ENCODE measurements around the gene CSGALNACT2.

Gene CSGALNACT2

DNA sequence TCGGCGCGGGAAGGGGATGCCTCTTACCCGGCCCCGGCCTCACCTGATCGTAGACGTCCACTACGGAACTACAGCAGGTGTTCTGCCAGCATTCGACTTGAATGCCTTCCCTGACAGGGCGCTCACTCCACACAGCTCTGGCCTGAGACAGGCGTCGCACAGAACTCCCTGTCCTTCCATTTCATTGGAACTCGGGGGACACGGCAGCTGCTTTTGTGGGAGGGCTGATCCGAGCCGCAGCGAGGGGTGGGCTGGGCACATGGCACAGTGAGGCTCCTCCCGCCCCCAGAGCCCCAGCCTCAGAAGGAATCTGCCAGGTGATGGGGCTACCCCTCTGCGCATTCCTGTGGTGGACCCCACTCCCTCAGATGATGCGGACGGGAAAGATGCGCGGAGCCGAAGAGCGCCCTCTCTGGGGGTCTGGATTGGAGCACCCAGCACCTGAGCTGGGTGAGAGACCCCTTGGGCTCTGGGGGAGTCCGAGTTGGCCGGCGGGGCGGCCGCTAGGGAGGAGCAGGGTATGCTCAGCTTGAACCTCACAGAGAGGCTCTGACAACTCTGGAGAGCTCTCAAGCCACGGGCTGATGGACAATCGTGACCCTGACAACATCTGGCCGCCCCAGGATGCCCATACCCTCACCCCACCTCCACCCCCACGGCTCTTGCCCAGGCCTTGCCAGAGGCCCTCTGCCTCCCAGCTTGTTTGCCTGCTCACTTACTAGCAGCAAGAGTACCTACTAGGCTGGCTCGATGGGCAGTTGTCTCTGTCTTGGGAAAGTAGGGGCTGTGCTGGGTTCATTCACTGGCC is 92.1 kb downstream of the CSGALNACT2 start:
- no peak for TF ChIP-seq EGR1 (IDR thresholded peaks at IDR 0.05)
- no peak for TF ChIP-seq TAF1 (IDR thresholded peaks at IDR 0.05; ENCODE audit: low read depth)
- TF ChIP-seq YY1 (IDR thresholded peaks at IDR 0.05; ENCODE audit: low read depth): no peak
- no peak for TF ChIP-seq REST (IDR thresholded peaks at IDR 0.05; ENCODE audit: low read depth)
- TF ChIP-seq CEBPB (IDR thresholded peaks at IDR 0.05): no peak
- TF ChIP-seq, protein P1, sequence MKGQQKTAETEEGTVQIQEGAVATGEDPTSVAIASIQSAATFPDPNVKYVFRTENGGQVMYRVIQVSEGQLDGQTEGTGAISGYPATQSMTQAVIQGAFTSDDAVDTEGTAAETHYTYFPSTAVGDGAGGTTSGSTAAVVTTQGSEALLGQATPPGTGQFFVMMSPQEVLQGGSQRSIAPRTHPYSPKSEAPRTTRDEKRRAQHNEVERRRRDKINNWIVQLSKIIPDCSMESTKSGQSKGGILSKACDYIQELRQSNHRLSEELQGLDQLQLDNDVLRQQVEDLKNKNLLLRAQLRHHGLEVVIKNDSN (IDR thresholded peaks at IDR 0.05): no peak
- no peak for TF ChIP-seq EP300 (IDR thresholded peaks at IDR 0.05; ENCODE audit: borderline replicate concordance)
- no peak for TF ChIP-seq TEAD4 (IDR thresholded peaks at IDR 0.05)
- no peak for TF ChIP-seq ZBTB7A (IDR thresholded peaks at IDR 0.05; ENCODE audit: low read depth)
- no peak for TF ChIP-seq CREB1 (IDR thresholded peaks at IDR 0.05; ENCODE audit: low read depth)
- no peak for TF ChIP-seq RAD21 (IDR thresholded peaks at IDR 0.05; ENCODE audit: low read depth)
- TF ChIP-seq FOXM1 (IDR thresholded peaks at IDR 0.05; ENCODE audit: borderline replicate concordance, low read depth): no peak
- TF ChIP-seq, protein P2, sequence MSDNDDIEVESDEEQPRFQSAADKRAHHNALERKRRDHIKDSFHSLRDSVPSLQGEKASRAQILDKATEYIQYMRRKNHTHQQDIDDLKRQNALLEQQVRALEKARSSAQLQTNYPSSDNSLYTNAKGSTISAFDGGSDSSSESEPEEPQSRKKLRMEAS (IDR thresholded peaks at IDR 0.05): no peak
- TF ChIP-seq TCF12 (IDR thresholded peaks at IDR 0.05; ENCODE audit: low read depth): no peak
- no peak for TF ChIP-seq NFIC (IDR thresholded peaks at IDR 0.05)

GRCh38 chr10:43230909-43231522 is 92.8 kb downstream of the CSGALNACT2 start:
- TF ChIP-seq, protein P1 (IDR thresholded peaks at IDR 0.05): no peak
- TF ChIP-seq TEAD4 (IDR thresholded peaks at IDR 0.05) (no peak), NFIC (IDR thresholded peaks at IDR 0.05) (no peak), CEBPB (IDR thresholded peaks at IDR 0.05) (no peak), EGR1 (IDR thresholded peaks at IDR 0.05) (no peak), YY1 (IDR thresholded peaks at IDR 0.05; ENCODE audit: low read depth) (no peak), TAF1 (IDR thresholded peaks at IDR 0.05; ENCODE audit: low read depth) (no peak)

GRCh38 chr10:43231523-43232078 is 93.4 kb downstream of the CSGALNACT2 start:
- TF ChIP-seq YY1 (IDR thresholded peaks at IDR 0.05; ENCODE audit: low read depth) (no peak), ZBTB7A (IDR thresholded peaks at IDR 0.05; ENCODE audit: low read depth) (no peak), RAD21 (IDR thresholded peaks at IDR 0.05; ENCODE audit: low read depth) (no peak), TEAD4 (IDR thresholded peaks at IDR 0.05) (no peak), FOXM1 (IDR thresholded peaks at IDR 0.05; ENCODE audit: borderline replicate concordance, low read depth) (no peak), NFIC (IDR thresholded peaks at IDR 0.05) (no peak), EGR1 (IDR thresholded peaks at IDR 0.05) (no peak), EP300 (IDR thresholded peaks at IDR 0.05; ENCODE audit: borderline replicate concordance) (no peak), REST (IDR thresholded peaks at IDR 0.05; ENCODE audit: low read depth) (no peak), TAF1 (IDR thresholded peaks at IDR 0.05; ENCODE audit: low read depth) (no peak), TCF12 (IDR thresholded peaks at IDR 0.05; ENCODE audit: low read depth) (no peak), CREB1 (IDR thresholded peaks at IDR 0.05; ENCODE audit: low read depth) (no peak), CEBPB (IDR thresholded peaks at IDR 0.05) (no peak)
- TF ChIP-seq, protein P2 (IDR thresholded peaks at IDR 0.05): no peak
- TF ChIP-seq, protein P1 (IDR thresholded peaks at IDR 0.05): no peak

DNA sequence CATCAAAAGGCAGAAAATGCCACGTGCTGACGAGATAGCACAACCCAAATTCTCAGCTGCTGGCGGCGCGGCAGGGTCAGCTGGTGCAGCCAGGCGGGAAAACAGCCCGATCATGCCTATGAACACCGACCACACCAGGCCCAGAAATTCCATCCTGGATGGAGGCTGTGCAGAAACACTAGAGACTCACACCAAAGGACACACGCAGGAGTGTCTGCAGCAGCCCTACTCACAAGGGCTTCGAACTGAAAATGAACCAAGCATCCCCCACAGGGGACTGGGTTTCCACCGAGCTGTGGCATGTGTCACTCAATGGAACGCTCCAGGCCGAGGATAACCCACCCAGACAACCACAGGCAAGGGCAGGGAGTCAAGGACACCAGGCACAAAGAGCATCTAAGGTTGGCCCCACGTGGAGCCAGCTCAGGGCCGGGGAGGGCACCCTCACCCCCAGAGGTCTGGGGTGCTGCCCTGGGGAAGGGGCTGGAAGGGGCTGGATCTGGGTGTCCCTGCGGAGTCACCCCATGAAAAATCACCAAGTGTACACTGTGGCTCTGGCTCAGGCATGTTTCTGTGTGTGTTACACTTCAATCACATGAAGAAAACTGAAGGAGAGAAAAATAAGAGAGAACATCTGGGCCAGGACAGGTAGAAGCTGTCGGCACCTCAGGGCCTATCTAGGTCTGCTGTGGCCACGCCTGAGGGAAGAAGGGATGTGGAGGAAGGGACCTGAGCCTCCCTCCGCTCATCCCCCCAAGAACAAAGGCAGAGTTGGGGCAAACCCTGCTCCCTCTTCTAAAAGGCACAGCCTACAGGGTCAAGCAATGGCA is 95.6 kb downstream of the CSGALNACT2 start:
- TF ChIP-seq TEAD4 (IDR thresholded peaks at IDR 0.05): no peak
- TF ChIP-seq, protein P2 (IDR thresholded peaks at IDR 0.05): no peak
- TF ChIP-seq YY1 (IDR thresholded peaks at IDR 0.05; ENCODE audit: low read depth): no peak
- TF ChIP-seq TCF12 (IDR thresholded peaks at IDR 0.05; ENCODE audit: low read depth): no peak
- TF ChIP-seq FOXM1 (IDR thresholded peaks at IDR 0.05; ENCODE audit: borderline replicate concordance, low read depth): no peak
- no peak for TF ChIP-seq RAD21 (IDR thresholded peaks at IDR 0.05; ENCODE audit: low read depth)
- no peak for TF ChIP-seq EP300 (IDR thresholded peaks at IDR 0.05; ENCODE audit: borderline replicate concordance)
- no peak for TF ChIP-seq CREB1 (IDR thresholded peaks at IDR 0.05; ENCODE audit: low read depth)
- TF ChIP-seq NFIC (IDR thresholded peaks at IDR 0.05): no peak
- TF ChIP-seq TAF1 (IDR thresholded peaks at IDR 0.05; ENCODE audit: low read depth): no peak
- TF ChIP-seq, protein P1 (IDR thresholded peaks at IDR 0.05): no peak
